SK-N-DZ (cell line): Measurements from ENCODE around the gene SSNA1.

Source experiments
- DNase-seq: peaks from one replicate; pipeline ENCODE4 v3.0.0-alpha.2; 2015; ENCODE audit warnings: low spot score

The SSNA1 gene

GRCh38 chr9:137152844-137153405, 35.6 kb upstream of the SSNA1 start:
- no peak for DNase-seq

GRCh38 chr9:137156567-137157375, 31.7 kb upstream of the SSNA1 start:
- DNase-seq: no peak

- DNase-seq: no peak
These were observed 30.7 kb upstream of the SSNA1 start for GRCh38 chr9:137157618-137158415.

GRCh38 chr9:137158625-137159024, 29.9 kb upstream of the SSNA1 start:
- no peak for DNase-seq

GRCh38 chr9:137159105-137160053, 29.1 kb upstream of the SSNA1 start:
- no peak for DNase-seq

- DNase-seq: no peak
These were observed 28.4 kb upstream of the SSNA1 start for GRCh38 chr9:137160054-137160425.

- no peak for DNase-seq
These were observed 27.5 kb upstream of the SSNA1 start for GRCh38 chr9:137160716-137161557.

GRCh38 chr9:137161558-137162486, 26.7 kb upstream of the SSNA1 start:
- DNase-seq: no peak

GRCh38 chr9:137162505-137163364, 25.7 kb upstream of the SSNA1 start:
- no peak for DNase-seq

GRCh38 chr9:137163365-137163715, 25.1 kb upstream of the SSNA1 start:
- peak; percentile 45 for DNase-seq

GRCh38 chr9:137163805-137164204, 24.7 kb upstream of the SSNA1 start:
- DNase-seq: no peak

GRCh38 chr9:137164370-137165249, 23.9 kb upstream of the SSNA1 start:
- no peak for DNase-seq

- DNase-seq: no peak
These were observed 23.1 kb upstream of the SSNA1 start for GRCh38 chr9:137165250-137165836.

GRCh38 chr9:137166380-137167229, 21.9 kb upstream of the SSNA1 start:
- DNase-seq: no peak

- no peak for DNase-seq
These were observed 21.2 kb upstream of the SSNA1 start for GRCh38 chr9:137167277-137167746.
